GM18868 (cell line): ENCODE measurements around the gene TCF12.
A peak's percentile ranks its signal among the peaks of the same experiment; 100 is the strongest.
"Not testable (repeated sequence)": the region's sequence is repeated elsewhere in the genome, so short reads cannot be mapped to it uniquely, and the experiment has no call there.

Source experiments
- ATAC-seq: cut with Tn5 transposase; IDR thresholded peaks from one replicate; pipeline ENCODE4 v1.9.1; 2021; ENCODE audit warnings: mild to moderate bottlenecking, moderate library complexity; ENCODE audit not compliant: unreplicated experiment

Gene TCF12

GRCh38 chr15:56913670-56914069 is 4.8 kb upstream of the TCF12 start:
- no peak for ATAC-seq

- no peak for ATAC-seq
These were observed 2.6 kb upstream of the TCF12 start for GRCh38 chr15:56915888-56916287.

DNA sequence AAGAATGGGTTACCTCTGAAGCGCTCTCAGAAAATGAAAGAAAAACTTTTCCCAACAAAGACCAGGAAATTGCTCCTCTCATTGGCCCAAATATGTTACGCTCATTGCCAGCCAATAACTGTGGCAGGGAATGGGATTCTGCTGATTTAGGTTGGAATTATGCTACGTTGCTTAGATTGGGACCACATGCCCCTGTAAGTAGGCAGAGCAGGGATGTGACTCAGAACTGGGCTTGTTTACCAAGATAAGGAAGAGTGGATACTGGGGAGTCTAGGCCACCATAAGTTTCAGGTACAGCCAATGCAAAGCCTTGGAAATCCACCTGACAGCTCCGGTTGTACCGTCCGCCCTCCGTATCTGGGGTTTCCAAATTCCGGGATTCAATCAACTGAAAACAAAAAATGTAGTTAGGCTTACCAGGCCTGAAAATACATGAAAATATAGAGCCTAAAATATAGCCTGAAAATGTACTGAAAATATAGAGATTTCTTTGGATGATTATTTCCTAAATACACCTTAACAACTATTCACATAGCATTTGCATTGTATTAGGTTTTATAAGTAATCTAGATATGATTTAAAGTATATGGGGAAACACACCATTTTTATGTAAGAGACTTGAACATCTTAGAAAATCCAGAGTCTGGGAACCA is 1.5 kb upstream of the TCF12 start:
- ATAC-seq = no peak

DNA sequence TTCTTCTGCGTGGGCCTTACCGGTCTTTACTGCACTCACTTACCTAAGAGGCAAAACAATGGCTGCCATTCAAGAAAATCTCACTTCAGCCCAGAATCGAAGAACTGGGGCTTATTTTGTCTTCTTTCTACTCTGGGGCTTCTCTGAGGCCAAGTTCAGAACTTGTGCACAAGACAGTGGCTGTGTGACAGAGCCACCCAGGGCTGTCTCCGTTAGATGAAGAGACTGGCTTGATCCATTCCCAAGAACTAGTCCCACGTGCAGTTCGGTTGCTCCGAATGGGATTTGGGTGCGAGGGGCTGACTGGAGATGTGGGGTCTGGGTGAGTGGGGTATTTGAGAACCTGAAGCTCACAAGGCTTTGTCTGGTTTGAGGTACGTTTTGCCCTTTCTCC is 795 bp upstream of the TCF12 start:
- ATAC-seq = no peak

DNA sequence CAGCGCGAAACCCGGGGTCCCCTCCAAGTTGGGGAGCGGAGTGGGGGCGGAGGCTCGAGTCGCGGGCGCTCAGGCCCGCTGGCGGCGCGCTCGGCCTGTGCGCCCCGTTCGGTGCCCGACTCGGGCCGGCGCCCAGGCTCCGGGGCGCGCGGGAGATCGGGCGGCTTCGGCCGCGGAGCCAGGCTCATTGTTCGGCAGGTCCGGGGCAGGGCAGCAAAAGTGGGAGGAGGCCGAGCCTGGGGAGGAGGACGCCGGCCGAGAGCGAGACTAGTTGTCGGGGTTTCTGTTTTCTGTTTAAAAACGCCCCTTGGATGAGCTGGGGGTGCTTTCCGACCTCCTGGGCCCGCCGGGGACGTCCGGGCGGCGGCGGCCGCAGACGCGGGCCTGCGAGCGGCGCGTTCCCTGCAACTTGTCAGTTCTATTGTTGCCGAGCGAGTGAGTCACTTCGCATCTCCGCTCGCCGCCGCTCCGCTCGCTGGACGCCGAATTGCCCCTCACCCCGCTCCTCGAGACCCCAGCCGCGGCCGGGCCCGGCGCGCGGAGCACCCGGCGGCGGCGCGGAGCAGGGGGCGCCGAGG is 676 bp downstream of the TCF12 start:
- ATAC-seq = peak; percentile 30

DNA sequence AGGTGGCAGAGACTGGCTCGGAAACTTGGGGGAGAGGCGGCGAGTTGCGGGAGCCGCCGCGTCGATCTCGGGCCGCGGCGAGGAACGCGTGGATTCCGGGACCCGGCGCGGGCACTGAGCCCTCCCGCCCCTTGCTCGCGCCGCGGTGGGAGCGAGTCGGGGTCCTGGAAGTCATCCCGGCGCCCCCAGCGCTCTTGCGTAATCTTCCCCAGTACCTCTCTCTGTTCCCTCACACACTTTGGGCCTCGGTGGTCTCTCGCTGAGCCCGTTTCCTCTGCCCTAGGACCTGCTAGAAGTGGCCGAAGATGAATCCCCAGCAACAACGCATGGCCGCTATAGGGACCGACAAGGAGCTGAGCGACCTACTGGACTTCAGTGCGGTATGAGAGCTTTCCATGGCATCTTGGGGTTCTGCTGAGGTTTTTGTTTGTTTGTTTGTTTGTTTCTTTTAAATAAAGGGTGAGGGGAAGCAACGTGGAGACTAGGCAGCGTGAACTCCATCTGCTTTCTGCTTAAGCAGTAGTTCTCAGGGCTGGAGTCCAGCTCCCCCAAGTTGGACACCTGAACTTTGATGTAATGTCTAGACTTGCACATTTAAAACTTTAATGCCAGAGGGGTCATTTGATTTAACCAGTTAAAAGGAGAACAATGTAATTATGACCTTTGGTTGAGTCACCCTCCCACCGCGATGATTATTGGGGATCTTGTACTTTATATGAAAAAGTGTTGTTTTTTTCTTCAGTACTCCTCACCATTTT is 1.3 kb downstream of the TCF12 start:
- ATAC-seq = peak; percentile 5

GRCh38 chr15:56920367-56920627 is 1.9 kb downstream of the TCF12 start:
- ATAC-seq = no peak

- no peak for ATAC-seq
These were observed 4.7 kb downstream of the TCF12 start for GRCh38 chr15:56923174-56923591.

DNA sequence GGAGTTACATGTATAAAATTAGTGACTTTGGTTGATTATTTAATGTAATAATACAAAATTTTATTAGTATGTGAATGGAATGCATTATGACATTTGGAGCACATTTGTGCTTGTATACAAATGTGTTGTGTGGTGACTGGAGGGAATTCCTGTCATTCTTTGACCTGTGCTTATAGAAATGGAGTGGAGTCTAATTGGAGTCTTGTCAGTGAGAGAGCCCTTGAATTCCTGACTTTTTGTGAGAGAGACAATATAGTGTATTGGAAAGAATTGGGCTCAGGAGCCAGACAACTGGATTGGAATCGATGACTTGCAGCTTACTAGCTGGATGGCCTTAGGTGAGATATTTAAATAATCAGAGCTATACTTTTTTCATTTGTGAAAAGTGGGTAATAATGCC is 9.4 kb downstream of the TCF12 start:
- no peak for ATAC-seq

DNA sequence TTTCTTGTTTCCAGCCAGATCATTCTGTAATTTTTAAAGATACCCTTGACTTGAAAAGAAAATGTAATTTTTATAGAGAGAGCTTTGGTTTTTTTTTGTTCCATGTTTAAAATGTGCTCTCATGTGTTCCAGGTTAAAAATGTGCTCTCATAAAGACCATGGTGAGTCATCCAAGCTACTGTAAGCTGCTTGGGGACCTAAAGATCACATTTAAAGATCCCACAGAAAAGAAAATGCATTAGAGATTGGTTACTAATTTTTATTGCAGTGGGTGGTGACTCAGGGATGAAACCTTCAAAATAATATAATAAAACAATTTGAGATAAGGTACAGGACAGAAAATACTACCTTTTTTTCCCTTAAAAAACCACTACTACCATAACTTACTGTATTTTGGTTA is 11.0 kb downstream of the TCF12 start:
- no peak for ATAC-seq

DNA sequence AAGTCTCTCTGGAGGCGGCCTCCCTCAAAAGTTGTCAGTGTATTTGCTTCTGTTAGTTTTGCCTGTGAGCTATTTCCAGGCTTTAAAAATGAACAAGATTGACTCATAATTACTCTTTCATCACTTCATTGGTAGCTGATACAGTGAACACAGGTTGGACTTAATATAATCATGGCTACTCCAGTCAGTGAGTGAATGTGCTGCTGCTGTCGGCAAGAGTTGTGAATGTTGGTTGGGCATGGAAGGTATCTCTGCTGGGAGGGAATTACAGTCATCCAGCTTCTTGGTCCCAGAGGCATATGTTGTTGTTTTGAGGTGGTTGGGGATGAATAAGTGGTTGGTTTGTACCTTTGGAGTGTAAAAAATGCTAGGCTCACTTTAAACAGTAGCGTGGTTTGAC is 11.5 kb downstream of the TCF12 start:
- no peak for ATAC-seq

GRCh38 chr15:56930669-56931313 is 12.3 kb downstream of the TCF12 start:
- no peak for ATAC-seq

GRCh38 chr15:56931639-56932508 is 13.4 kb downstream of the TCF12 start:
- no peak for ATAC-seq

DNA sequence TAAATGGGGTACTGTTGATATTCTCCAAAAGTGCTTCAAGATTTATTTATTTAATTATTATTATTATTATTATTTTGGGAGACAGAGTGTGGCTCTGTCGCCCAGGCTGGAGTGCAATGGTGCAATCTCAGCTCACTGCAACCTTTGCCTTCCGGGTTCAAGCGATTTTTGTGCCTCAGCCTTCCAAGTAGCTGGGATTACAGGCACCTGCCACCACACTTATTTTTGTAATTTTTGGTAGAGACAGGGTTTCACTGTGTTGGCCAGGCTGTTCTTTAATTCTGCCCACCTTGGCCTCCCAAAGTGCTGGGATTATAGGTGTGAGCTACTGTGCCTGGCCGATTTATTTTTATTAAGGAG is 14.0 kb downstream of the TCF12 start:
- ATAC-seq = not testable (repeated sequence)

- no peak for ATAC-seq
These were observed 15.0 kb downstream of the TCF12 start for GRCh38 chr15:56933410-56933809.

- ATAC-seq = no peak
These were observed 15.4 kb downstream of the TCF12 start for GRCh38 chr15:56933811-56934210.

DNA sequence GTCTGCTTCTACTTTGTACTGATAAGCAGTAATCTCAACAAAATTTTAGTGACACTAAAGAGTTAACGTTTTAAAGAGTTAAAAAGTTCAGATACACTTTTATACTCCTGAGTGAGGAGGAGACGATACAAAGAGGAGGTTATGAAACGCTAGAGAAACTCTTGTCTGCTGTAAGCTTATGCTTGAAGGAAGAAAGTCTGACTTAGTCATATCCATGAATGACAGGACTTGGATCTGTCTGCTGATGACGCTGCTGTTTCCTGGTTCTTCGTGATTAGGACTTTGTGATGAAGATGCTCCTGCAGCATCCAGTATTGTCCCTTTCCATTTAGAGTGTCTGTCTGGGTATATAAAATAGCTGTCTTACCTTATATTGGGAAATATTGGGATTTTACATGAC is 15.8 kb downstream of the TCF12 start:
- no peak for ATAC-seq

DNA sequence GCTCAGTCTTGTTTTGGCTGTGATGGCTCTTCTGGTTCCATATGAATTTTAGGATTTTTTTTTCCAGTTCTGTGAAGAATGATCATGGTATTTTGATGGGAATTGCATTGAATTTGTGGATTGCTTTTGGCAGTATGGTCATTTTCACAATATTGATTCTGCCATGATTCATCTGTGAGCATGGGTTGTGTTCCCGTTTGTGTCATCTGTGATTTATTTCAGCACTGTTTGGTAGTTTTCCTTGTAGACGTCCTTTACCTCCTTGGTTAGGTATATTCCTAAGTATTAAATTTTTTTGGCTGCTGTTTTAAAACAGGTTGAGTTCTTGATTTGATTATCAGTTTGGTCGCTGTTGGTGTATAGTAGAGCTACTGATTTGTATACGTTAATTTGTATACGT is 18.5 kb downstream of the TCF12 start:
- ATAC-seq = no peak

- ATAC-seq = no peak
These were observed 20.8 kb downstream of the TCF12 start for GRCh38 chr15:56939257-56939656.

- ATAC-seq = no peak
These were observed 21.9 kb downstream of the TCF12 start for GRCh38 chr15:56940388-56940787.

DNA sequence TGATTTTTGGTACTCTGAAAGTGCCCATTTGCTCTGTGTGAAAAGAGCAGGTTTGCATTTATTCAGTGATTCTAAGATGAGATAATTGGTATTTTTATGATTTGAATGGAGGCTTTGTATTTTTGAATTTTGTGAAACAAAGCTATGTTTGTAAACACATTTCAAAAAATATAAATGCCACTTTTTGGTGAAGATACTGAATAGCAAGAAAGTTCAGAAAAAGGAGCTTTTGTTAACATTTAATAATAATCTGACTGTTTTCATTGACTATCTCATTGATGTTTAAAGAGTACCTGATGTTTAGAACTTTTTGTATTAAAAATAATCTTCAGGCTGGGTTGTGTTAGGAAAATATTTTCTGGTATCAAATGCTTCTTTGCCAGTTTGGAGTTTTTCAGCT is 23.7 kb downstream of the TCF12 start:
- no peak for ATAC-seq
